GM21423 (cell line): ENCODE measurements around the gene RNF207.
A peak's percentile ranks its signal among the peaks of the same experiment; 100 is the strongest.

ENCODE experiments used
- ATAC-seq: cut with Tn5 transposase; IDR thresholded peaks from one replicate; pipeline ENCODE4 v1.9.1; 2021; ENCODE audit warnings: mild to moderate bottlenecking, moderate library complexity; ENCODE audit not compliant: unreplicated experiment

Gene RNF207

GRCh38 chr1:6205849-6206519, at the start of gene RNF207:
TSS of gene RNF207 (plus strand) at chr1:6206119. CDS start at chr1:6206536, 417 bp downstream.
- ATAC-seq = peak; percentile 54

DNA sequence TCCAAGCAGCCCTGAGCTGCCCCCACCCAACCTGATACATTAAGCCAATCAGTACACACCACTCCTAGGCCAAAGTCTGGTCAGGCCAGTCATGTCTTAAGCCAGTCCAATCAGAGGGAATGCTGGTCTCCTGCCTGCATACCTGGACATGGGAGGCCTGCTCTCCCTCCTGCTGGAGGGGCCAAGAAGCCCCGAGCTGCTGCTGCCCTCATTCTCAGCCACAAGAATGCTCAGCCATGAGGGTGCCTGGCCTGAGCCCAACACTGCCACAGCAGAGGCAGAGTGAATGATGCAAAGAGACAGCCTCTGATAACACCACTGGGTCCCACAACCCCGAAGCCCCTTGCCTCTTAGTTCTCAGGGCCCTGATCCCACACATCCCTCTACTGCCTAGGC, 48.8 kb upstream of the RNF207 start:
- no peak for ATAC-seq

- no peak for ATAC-seq
Observed at GRCh38 chr1:6157528-6158174, 48.3 kb upstream of the RNF207 start.

DNA sequence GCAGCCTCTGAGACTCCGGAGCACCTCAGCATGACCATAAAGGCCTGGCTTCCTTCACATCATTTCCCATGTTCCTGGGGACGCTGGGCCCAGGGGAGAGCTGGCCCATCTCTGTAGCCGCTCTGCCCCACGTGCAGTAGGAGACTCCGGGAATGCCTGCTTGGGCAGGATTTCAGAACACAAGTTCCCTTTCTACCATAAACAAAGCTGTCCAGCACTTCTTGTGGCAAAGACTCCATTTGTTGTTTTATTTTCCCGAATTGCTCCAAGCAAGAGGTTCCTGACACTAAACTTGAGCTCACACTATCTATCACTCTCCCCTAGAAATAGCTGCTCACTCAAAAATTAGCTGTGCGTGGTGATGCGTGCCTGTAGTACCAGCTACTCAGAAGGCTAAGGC, 47.7 kb upstream of the RNF207 start:
- no peak for ATAC-seq

- no peak for ATAC-seq
Observed at GRCh38 chr1:6162341-6162740, 43.6 kb upstream of the RNF207 start.

- no peak for ATAC-seq
Observed at GRCh38 chr1:6162773-6163172, 43.1 kb upstream of the RNF207 start.

DNA sequence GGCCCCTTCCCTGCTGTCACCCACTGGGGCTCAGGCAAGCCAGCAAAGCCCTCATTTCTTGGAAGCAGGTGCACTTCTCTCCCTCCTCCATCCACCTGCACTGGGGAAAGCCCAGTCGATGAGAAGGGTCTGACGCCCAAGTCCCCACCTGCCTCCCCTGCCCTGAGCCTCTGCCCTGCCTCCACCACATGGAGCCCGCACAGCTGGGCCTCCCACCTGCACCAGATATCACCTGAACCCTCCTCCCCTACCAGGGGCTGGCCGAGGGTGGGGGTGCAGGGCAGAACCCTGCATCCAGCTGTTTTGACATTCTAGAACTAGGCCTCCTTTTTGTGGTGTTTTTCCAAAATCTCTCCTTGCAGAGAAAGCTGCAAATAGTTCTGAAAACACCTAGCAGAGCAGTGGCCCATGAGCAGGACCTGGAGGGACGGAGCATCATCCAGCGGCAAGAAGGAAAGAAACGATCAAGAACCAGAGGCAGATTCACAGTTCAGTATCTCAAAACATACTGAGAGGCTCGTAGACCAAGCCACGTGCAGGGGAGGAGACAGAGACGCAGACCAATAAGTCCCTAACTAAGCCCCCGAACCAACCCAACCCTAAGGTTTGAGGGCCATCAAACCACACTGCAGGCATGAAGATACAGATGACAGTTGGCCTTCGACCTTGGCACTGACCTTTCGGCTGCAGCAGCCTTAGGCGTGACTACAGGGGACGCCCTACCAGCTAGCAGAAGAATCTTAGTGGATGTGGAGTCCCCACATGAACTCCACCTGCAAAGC, 42.5 kb upstream of the RNF207 start:
- no peak for ATAC-seq

DNA sequence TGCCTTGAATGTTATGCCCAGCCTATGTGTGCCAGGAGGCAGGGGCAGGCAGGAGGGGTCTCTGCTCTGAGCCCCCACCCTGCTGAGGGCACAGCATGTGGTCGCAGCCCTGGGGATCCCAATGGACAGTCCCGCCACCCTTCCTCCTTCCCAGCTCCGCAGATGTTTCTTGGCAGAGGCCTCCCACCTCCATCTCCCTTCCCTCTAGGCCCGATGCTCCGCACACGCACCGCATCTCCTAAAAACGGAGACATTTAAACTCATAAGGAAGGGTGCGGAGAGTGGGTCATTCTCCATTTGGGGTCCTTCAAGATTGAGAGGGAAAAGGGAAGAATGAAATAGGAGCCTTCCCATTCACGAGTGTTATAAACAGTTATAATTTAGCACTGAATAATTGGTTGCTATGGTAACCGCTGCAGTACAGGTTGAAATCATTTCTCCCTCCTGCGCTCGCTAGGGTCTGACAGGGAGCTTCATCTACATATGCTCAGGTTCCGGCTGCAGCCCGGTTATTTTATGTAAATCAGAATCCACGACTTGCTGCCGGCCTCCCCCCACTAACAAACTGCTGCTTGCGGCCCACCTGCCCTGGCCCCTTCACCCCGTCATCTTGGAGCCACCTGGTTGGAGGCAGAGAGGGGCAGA, 41.8 kb upstream of the RNF207 start:
- ATAC-seq = no peak

GRCh38 chr1:6165027-6165426, 40.9 kb upstream of the RNF207 start:
- ATAC-seq = no peak

GRCh38 chr1:6165441-6165985, 40.4 kb upstream of the RNF207 start:
- no peak for ATAC-seq

GRCh38 chr1:6166221-6166620, 39.7 kb upstream of the RNF207 start:
- no peak for ATAC-seq

DNA sequence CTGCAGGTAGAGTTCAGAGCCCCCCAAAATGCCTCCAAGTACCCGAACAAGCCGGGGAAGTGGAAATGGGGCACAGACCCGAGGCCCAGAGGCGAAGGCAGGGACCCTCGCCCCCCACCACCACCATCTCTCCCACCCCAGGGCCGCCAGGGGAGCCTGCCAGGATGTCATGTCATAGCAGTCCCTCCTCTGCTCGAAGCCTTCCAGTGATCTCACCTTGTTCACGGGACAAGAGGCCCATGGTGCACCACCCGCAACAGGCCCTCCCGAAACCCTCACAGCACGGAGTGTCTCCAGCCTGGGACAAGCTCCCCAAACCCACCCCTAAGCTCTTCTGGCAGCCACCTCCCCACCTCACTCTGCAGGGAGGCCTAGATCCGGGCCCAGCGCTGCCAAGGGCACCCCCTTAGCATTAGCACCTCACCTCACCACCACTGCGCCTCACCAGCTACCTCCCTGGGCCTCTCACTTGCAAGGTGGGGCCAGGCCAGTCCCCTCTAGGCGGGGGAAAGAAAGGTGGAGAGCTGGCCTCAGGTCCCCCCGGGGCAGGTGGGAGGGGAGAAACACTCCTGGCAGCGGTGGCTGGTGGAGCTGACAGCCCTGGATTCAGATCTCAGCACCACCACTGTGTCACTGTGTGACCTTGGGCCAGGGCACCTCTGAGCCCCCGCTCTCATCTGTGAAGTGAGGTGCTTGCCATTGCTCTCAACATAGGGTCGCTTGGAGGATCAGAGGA, 39.1 kb upstream of the RNF207 start:
- no peak for ATAC-seq

DNA sequence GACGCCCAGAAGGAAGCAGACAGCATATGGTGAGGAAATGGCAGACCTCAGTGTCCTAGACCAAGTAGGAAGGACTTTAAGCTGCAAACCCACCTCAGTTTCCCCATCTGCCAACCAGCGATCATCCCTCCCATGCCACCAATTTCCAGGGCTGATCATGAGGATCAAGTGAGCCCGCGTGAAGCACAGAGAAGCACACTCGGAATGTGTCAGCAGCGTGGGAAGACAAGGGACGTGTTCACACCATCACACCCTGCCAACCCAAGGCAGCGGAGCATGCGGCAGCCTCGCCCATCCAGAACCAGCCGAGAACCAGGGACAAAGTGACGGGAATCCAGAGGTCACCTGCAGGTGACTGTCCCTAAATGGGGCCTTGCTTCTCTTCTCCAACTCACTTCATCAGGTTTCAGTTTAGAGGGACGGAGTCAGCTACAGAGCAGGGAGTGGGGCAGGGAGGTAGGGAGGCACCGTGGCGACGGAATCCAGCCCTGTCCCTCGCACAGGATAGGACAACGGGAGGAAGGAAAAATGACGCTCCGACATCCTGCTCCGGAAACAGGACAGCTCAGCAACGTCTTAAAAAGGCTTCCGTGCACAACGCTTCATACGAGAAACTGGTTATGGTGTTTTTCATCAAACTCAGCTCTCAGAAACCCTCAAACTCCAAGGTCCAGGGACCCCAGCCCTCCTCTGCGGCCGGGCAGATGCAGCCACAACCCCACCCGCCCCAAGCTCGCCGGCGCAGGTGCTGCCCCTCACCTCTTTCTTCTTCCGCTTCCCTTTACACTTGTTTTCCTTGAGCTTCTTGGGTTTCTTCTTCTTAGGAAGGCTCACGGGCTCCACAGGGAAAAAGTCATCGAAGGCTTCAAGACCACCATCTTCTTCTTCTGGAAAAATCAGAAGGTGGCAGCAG, 38.3 kb upstream of the RNF207 start:
- no peak for ATAC-seq

- ATAC-seq = no peak
Observed at GRCh38 chr1:6168947-6169586, 36.9 kb upstream of the RNF207 start.

- ATAC-seq = no peak
Observed at GRCh38 chr1:6170116-6170741, 35.7 kb upstream of the RNF207 start.

DNA sequence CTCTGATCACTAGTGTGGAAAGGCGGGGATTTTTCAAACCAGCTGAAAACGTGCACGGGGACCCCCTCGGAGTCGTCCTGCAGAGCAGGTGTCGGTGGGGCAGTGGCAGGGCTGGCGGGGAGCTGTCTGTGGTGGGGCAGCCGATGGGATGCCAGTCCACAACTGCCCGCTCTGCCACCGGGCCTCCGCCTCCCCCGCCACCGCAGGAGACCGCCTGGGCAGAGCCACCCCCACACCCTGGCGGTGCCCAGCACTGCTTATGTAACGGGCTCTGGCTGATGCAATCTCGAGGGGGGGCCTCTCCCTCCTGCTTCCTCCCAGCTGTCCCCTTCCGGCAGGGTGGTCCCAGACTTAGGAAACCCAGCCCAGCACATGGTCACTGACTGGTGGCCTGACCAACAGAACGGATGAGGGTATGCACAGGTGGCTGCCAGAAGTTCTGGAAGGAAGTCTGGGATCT, 35.1 kb upstream of the RNF207 start:
- no peak for ATAC-seq

DNA sequence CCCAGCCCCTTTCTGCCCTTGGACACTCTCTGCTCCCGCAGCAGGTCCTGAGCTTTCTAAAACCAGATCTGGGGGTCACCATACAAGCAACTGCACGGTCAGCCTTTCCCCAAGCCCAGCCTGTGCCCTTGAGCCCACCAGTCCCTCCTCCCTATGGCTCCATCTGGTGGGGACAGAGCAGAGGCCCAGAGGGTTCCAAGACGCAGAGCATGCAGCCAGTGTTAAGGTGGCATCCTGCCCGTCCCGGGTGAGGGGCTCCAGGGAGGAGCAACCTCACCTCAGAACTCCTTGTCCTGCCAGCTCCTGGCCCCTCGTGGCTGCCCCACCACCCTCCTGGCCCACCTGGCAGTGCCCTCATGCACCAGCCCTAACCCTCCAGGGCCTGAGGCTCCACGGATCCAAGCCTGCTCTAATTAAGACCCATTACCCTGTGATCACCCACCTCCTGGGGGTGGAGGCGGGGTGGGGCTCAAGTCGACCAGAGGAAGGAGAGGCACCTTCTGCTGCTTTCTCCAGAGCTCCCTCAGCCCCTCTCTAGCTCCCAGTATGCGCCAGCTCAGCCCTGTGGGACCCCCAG, 34.3 kb upstream of the RNF207 start:
- ATAC-seq = no peak

DNA sequence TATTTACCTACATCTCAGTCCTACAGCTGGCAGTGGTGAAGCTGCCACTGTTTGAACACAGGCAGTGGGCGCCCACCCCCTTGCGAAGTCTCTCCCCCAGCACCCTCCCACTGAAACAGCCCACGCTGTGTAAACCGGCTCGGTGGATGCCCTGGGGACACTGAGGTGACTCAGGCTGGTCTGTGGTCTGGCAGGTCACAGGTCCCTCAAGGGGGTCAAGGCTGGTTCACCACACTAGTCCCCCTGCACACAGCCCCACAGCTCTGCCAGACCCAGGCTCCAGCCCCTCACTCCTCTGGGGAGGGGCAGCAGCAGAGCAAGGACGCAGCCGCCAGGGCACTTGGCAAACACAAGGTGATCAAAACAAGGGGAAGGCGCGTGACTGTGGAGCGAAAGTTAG, 33.4 kb upstream of the RNF207 start:
- ATAC-seq = no peak
